ENCODE results near the gene CLIP1.
"Not testable (repeated sequence)": the region's sequence is repeated elsewhere in the genome, so short reads cannot be mapped to it uniquely, and the experiment has no call there.

CLIP1 gene

DNA sequence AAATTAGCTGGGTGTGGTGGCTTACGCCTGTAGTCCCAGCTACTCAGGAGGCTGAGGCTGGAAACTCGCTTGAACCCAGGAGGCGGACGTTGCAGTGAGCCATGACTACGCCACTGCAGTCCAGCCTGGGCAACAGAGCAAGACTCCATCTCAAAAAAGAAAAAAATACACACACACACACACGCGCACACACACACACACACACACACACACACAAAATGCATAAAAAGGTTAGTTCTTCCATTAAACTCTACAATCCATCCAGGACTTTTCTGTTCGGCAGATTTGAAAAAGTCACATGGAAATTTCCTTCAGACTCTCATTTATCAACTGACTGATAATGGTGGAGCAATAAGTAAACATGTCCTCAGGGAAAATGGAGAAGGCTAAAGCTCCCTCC, 147.0 kb downstream of the CLIP1 start:
- Histone ChIP-seq H3K27me3 (replicated peaks) (no peaks in the 10 kb centered on the region), H3K36me3 (replicated peaks) (peaks cover 23% of the 10 kb centered on the region), H3K27ac (no peak overlapping the region), H3K4me3 (ENCODE audit: low read depth, low read length) (no peak overlapping the region)
- no peak for DNase-seq
- TF ChIP-seq, protein P1, sequence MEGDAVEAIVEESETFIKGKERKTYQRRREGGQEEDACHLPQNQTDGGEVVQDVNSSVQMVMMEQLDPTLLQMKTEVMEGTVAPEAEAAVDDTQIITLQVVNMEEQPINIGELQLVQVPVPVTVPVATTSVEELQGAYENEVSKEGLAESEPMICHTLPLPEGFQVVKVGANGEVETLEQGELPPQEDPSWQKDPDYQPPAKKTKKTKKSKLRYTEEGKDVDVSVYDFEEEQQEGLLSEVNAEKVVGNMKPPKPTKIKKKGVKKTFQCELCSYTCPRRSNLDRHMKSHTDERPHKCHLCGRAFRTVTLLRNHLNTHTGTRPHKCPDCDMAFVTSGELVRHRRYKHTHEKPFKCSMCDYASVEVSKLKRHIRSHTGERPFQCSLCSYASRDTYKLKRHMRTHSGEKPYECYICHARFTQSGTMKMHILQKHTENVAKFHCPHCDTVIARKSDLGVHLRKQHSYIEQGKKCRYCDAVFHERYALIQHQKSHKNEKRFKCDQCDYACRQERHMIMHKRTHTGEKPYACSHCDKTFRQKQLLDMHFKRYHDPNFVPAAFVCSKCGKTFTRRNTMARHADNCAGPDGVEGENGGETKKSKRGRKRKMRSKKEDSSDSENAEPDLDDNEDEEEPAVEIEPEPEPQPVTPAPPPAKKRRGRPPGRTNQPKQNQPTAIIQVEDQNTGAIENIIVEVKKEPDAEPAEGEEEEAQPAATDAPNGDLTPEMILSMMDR (IDR thresholded peaks at IDR 0.05; ENCODE audit: low read depth, low read length, missing control alignments): no peak
- in situ Hi-C loops (cut with HindIII; ENCODE audit: low pct_ligation_motif_present, low sequenced_read_pairs): no loop called here

DNA sequence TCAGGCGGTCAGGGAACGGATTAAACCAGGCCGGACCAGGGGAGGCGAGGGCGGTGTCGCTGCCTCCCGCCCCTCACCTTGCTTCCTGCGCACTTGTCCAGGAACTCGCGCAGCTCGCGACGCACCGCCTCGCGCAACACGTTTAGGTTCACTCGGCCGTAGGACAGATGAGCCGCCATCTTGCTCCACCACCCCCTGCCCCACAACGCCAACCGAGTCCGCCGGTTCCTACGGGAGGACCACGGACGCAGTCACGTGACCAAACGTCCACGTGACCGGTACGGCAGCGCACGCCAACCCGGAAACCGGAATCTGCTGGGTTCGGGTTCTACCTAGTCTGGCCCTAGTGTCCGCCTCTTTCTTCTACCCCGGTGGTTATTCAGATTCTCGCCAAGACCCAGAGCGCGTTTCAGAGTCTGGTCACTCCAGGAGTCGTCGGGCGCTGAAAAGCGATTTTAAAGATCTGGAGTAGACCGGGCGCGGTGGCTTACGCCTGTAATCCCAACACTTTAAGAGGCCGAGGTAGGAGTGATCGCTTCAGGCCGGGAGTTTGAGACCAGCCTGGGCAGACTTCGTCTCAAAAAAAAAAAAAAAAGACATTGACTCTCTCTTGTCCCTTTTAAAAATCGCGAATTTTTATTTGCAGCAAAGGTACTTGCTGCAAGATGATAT, 156.1 kb downstream of the CLIP1 start, which contains the start of gene VPS33A:
VPS33A (minus strand) TSS at position 265 of the 672 bp plus-strand sequence; CDS start at position 179, 86 bp downstream.
- Histone ChIP-seq H3K4me3 (ENCODE audit: low read depth, low read length) (peak within 1 kb of the TSS; percentile 88), H3K27ac (peak within 1 kb of the TSS; percentile 52), H3K27me3 (replicated peaks) (no peaks in the 10 kb centered on the region), H3K36me3 (replicated peaks) (peaks cover under 1% of the 10 kb centered on the region)
- in situ Hi-C loops (cut with HindIII; ENCODE audit: low pct_ligation_motif_present, low sequenced_read_pairs): no loop called here
- DNase-seq: peak; percentile 97
- TF ChIP-seq, protein P1 (IDR thresholded peaks at IDR 0.05; ENCODE audit: low read depth, low read length, missing control alignments): no peak

DNA sequence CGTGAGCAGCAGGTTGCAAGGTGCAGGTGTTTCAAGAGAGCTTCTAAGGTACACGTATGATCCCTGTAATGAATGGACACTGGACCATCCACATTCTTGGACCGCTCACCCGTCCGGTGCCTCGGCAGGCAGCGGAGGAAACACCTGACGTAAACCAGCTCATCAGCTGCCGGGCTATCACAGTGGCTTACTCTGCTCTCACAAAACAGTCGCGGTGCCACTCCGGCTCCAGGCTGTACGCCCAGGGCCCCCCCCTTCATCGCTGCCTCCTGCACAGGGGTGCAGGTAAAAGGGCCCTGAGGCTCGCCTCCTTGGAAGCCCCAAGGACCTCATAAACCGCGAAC, 156.6 kb downstream of the CLIP1 start:
- no peak for DNase-seq
- in situ Hi-C loops (cut with HindIII; ENCODE audit: low pct_ligation_motif_present, low sequenced_read_pairs): no loop called here
- Histone ChIP-seq H3K36me3 (replicated peaks) (peaks cover 4% of the 10 kb centered on the region), H3K27me3 (replicated peaks) (no peaks in the 10 kb centered on the region), H3K4me3 (ENCODE audit: low read depth, low read length) (peak overlapping the region; percentile 88), H3K27ac (peak overlapping the region; percentile 52)
- TF ChIP-seq, protein P1 (IDR thresholded peaks at IDR 0.05; ENCODE audit: low read depth, low read length, missing control alignments): no peak

DNA sequence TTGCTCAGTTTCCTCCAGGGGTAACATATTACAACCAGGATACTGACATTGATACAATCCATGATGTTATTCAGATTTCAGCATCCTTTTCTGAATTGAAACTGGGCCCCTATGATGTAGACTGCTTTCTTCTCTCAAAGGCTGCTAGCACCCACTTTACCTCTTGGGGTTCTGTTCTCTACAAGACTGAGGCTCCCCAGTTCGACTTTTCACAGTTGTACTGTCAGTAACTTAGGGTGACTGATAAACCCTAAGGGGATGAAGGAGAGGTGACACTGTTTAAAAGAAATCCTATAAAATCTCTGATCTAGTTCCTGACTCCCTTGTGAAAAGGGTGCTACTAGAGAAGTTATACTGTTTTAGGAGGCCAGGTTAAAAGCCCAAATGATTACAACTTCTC, 157.0 kb downstream of the CLIP1 start:
- peaks cover 4% of the 10 kb centered on the region for H3K36me3 ChIP-seq (replicated peaks)
- no peak for DNase-seq
- no peaks in the 10 kb centered on the region for H3K27me3 ChIP-seq (replicated peaks)
- H3K27ac ChIP-seq: no peak overlapping the region
- TF ChIP-seq, protein P1 (IDR thresholded peaks at IDR 0.05; ENCODE audit: low read depth, low read length, missing control alignments): no peak
- in situ Hi-C loops (cut with HindIII; ENCODE audit: low pct_ligation_motif_present, low sequenced_read_pairs): no loop called here
- peak overlapping the region; percentile 88 for H3K4me3 ChIP-seq (ENCODE audit: low read depth, low read length)

DNA sequence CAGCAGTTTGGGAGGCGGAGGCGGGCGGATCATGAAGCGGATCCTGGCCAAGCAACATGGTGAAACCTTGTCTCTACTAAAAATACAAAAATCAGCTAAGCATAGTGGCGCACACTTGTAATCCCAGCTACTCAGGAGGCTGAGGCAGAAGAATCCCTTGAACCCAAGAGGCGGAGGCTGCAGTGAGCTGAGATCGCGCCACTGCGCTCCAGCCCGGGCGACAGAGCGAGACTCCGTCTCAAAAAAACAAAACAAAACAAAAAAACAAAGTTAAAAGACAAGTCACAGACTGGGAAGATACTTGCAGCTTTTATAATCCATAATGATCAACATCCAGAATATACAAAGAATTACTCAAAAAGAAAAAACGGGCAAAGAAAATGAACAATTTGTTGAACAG, 161.7 kb downstream of the CLIP1 start:
- H3K4me3 ChIP-seq (ENCODE audit: low read depth, low read length); H3K27ac ChIP-seq; in situ Hi-C loops (cut with HindIII; ENCODE audit: low pct_ligation_motif_present, low sequenced_read_pairs); H3K27me3 ChIP-seq (replicated peaks); DNase-seq: not testable (repeated sequence)
- H3K36me3 ChIP-seq (replicated peaks): peaks cover 13% of the 10 kb centered on the region

DNA sequence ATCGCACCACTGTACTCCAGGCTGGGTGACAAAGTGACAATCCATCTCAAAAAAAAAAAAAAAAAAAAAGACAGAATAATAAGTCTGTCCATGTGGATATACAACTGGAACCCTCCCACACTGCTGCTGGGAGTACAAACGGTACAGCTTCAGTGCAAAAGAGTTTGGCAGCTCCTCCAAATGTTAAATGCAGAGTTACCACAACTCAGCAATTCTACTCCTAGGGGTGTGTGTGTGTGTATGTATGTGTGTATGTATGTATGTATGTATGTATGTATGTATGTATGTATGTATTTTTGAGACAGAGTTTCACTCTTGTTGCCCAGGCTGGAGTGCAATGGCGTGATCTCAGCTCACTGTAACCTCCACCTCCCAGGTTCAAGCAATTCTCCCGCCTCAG, 163.5 kb downstream of the CLIP1 start:
- DNase-seq; H3K27me3 ChIP-seq (replicated peaks); in situ Hi-C loops (cut with HindIII; ENCODE audit: low pct_ligation_motif_present, low sequenced_read_pairs); H3K4me3 ChIP-seq (ENCODE audit: low read depth, low read length); H3K27ac ChIP-seq: not testable (repeated sequence)
- peaks cover 13% of the 10 kb centered on the region for H3K36me3 ChIP-seq (replicated peaks)

DNA sequence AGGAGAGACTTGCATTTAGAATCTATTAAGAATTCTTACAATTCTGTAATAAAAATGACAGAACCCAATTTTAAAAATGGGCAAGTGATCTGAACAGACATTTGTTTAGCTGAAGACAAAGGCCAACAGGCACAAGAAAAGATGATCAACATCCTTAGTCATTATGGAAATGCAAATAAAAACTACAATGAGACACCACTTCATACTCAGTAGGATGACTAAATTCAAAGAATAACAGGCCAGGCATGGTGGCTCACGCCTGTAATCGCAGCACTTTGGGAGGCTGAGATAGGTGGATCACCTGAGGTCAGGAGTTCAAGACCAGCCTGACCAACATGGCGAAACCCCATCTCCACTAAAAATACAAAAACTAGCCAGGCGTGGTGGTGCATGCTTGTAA, 164.0 kb downstream of the CLIP1 start:
- DNase-seq; in situ Hi-C loops (cut with HindIII; ENCODE audit: low pct_ligation_motif_present, low sequenced_read_pairs); H3K27me3 ChIP-seq (replicated peaks); H3K4me3 ChIP-seq (ENCODE audit: low read depth, low read length); H3K27ac ChIP-seq: not testable (repeated sequence)
- peaks cover 13% of the 10 kb centered on the region for H3K36me3 ChIP-seq (replicated peaks)
